M059J (cell line): ENCODE data around the gene CDHR1. TPM values are rescaled to one million over a fixed set of nuclear protein-coding genes. Genes with fewer than 3 reads are reported as not detected.

Experiments used
- DNase-seq: peaks from one replicate; pipeline ENCODE4 v3.0.0-alpha.2; 2012; ENCODE audit warnings: low read depth
- total RNA-seq: library from RNA; depleted of rRNA; stranded (reverse); fragments of >200 nt; shearing (Covaris generic); gene quantifications from 2 replicates; pipeline ENCODE4 v1.2.3, GENCODE V29; 2014

CDHR1 gene
- total RNA-seq, 1 experiment from 2014 or later = not detected

DNA sequence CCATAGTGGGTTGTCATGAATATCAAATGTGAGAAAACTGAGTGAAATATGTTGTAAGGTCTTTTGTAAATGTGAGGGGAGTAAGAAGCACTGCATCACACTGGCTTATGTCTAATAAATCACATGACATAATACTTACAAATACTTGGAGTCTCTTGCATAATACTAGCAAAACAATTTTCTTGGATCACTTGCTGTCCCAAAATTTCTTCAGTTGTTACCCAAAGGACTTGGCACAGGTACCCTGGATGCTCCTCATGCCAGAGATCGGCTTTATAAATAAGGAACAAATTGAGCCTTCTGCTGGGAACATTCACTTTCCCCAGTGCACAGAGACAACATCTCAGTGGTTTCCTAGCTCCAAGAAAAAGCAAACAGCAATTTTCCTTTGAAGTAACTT is 36.0 kb downstream of the CDHR1 start:
- no peak for DNase-seq

DNA sequence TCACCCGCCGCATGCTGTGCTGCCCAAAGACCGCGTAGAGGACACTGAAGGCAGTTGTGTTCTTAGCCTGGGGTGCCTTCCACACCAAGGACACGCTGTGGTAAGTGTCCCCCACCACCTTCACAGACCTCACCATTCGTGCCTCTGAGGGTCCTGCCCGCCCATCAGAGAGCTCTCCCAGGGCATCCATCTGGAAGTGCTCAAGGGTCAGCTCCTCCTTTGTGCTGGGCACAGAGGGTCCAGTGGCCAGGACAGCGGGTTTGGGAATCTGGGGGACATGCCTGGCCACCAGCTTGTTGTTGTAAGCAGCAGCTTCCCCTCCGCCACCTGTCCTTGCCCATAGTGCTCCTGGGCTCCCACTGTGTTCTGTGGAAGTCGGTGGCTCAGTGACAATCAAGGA is 38.0 kb downstream of the CDHR1 start:
- DNase-seq = no peak

DNA sequence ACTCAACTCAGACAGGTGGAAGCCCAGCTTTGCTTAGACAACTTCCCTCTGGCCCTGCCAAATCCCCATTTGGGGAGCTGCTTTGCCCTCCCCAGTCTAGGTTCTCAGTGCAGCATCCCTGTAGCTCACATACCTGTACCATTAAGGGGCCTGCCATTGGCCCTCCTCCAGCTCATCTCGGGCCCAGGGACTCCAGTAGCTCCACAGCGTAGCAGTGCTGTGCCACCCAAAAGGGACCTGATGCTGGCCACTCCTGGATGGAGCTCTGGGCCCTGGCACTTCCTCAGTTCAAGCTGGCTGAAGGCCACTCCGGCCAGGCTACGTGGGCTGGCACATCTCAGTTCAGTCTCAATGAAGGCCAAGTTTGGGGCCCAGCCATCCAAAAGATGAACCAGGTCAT is 39.6 kb downstream of the CDHR1 start:
- no peak for DNase-seq

DNA sequence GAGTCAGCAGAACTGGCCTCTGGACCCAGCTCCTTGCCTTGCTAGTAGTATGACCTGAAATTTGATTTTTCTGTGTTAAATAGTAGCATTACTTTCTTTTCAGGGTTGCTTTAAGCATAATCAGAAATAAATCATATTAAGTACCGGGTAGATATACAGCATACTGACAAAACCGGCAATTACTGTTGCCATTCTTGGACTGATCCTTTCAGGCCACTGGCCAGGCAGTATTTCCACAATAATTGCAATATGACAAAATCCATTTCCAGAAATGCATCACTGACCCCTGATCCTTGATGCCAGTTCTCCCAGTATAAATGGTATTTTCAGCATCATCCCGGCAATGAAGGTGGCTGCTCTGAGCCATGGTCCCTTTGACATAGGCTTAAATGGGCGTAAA is 40.1 kb downstream of the CDHR1 start:
- no peak for DNase-seq

DNA sequence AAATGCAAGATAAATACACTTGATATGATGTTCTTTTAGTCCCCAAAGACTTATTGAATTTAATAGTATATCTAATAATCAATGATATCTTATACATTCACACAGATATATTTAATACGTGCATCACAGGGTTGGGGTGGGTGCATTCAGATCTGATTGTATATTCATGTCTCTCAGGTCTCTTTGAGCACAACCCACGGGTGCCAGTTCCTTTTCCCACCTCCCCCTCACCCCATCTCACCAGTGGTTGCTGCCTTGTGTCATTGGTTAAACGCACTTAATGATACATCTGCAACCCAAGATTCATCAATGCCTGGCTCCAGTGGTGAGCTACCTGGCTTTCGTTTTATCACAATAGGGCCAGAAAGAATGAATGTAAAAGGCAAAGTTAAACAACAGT is 40.8 kb downstream of the CDHR1 start:
- DNase-seq = no peak

DNA sequence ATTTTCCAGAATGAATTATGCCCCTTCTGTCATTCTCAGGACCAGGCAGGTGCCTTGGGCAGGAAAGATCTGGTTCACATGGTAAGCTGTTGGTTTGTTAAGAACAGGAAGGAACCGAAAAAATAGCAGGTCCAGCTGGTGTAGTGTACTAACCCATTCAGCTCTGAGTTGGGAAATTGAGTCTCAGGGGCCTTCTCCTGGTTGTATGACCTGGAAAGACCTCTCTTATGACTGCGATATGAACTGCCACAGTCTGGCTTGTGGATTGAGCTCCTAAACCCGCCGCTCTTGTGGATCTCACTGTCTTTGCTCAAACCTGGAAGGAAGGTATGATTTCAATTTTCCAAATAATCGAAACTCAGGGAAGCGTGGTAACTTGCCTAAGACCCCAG is 42.5 kb downstream of the CDHR1 start:
- no peak for DNase-seq

DNA sequence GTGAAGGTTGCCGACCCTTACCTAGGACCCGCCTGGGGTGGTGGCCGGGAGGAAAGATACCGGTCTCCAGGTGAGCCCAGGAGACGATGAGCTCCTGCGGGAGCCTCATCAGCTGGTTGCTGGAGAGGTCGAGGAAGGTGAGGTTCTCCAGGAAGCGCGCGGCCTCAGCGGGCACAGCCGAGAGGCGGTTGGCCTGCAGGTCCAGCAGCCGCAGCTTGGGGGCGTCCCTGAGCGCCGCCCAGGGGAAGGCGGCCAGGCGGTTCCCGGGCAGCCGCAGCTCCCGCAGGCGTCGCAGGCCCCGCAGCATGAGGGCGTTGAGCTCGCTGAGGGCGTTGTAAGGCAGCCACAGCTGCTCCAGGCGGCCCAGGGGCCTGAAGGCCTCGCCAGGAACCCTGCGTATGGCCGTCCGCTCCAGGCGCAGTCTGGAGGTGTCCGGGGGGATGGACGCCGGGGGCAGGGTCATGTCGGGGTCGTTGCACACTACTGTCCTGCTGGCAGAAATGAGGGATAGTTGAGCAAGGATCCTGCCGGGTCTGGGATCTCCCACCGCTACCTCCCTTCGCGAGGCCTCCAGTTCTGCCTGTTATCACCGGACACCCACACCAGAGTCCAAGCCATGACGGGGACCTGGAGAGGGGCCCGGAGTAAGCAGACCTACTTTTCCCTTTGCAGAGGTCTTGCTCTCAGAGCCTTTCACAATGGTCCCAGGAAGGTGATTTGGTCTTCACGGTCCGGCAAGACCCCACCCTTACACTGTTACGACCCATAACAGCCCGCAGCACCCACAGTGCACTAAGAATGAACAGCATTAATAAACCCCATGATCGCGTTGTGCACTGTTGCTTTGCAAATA is 43.1 kb downstream of the CDHR1 start:
- DNase-seq = no peak

DNA sequence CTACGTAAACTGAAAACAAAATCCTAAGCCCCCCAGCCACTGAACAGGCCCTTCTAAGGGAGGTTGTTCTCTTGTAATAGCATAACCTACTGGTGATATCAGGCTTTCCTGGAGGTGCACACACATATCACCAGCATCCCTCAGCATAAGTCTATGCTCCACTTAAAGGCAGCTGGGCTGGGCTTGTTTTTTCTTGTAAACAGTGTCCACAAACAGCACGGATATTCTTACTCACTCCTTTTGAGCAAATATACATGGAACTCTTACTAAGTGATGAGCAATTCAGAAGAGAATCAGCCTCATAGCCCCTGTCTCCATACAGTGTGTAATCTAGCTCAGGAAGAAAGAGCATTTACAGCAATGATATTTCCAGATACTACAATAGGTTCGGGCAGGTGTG is 44.6 kb downstream of the CDHR1 start:
- no peak for DNase-seq

DNA sequence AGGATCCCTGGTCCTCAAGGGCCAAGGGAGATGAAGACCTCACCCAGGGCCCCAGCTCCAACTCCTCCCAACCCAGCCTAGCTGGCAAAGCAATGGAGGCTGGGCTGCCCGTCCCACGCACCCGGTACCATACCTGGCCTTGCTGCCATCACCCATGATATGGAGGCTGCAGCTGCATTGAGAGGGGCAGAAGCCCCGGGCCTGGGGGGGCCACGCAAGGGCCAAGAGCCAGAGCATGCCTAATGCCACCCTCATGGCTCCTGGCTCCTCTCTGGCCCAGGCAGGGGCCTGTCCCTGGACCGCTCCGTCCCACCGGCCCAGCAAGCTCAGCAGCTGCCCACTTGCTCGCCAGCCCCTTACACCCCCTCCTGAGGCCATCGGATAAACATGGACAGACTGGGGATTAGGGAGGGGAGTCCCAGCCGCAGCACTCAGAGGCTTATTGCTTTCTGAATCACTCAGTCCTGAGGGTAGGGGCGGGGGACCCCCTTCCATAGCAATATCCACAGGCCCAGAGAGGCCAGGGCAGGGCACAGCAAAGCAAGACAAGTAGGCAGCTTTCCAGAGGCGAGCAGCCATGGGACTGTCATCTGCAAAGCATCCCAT is 47.0 kb downstream of the CDHR1 start, which contains the start of gene LRIT1:
LRIT1 (minus strand) TSS at position 362 of the 606 bp plus-strand sequence; CDS start at position 255, 107 bp downstream.
- no peak for DNase-seq

DNA sequence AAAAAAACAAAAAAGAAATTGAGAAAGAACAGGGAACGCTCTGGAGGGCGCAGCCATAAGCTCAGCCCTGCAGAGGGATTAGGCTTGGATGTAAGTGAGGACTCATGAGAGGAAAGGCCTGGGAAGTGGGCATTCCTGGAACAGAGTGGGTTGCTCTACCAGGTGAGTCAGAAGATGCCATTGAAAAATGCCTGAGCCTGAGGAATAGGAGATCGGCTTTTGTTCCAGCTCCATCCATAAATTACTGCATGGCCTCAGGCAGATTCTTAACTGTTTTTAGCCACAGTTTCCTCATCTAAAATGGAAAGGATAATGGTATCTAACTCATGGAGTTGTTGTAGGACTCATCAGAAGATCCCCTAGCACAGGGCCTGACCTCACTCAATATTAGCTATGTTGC is 49.4 kb downstream of the CDHR1 start:
- no peak for DNase-seq

DNA sequence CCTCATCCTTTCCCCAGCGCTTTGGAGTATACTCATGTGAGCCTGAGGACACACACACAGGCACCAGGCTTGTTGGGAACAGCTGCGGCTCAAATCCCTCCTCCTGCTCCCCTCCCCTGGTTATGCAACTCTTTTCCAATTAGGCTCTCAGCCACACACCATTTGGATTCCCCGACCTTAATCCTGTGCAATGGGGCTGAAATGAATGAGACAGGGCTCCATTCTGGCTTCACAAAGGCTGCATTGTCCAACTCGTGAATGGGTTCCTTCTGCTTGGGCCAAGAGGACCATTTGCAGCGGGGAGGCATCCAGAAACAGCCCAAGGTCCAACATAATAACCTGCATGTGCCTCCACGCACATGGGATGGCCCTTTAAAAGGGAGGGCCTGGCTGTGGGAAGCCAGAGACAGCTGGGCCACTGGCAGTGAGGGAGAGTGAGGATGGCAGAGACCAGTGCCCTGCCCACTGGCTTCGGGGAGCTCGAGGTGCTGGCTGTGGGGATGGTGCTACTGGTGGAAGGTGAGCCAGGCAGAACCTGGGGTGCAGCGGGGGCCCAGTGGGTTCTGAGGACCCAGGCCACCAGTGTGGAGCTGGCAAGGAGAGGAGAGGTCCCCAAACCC is 50.4 kb downstream of the CDHR1 start, which contains the start of gene RGR:
RGR (plus strand) TSS at position 403 of the 620 bp plus-strand sequence; CDS start at position 441, 38 bp downstream.
- no peak for DNase-seq

DNA sequence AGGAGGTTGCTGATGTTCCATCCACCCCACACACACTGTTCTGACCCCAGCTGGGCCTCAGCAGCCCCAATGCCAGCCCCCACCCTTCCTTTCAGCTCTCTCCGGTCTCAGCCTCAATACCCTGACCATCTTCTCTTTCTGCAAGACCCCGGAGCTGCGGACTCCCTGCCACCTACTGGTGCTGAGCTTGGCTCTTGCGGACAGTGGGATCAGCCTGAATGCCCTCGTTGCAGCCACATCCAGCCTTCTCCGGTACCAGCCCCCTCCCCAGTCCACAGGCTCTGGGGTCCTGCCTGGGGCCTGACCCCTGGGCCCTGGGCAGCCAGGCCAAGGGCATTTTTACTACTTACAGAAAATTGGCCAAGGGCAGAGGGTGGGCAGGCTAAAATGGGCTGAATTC is 53.2 kb downstream of the CDHR1 start:
- no peak for DNase-seq

DNA sequence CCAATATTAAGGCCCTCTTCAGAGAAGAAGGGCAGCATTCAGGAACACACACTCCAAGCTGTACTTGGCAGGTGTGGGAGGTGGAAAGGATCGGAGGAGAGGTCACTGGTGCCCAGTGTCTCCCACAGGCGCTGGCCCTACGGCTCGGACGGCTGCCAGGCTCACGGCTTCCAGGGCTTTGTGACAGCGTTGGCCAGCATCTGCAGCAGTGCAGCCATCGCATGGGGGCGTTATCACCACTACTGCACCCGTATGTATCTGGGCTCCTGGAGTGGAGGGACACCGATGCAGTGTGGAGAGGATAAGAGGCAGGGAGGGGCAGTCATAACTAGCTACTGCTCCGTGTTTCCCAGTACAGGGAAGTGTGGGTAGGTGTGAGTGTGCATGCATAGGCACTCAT is 54.5 kb downstream of the CDHR1 start:
- DNase-seq = no peak

DNA sequence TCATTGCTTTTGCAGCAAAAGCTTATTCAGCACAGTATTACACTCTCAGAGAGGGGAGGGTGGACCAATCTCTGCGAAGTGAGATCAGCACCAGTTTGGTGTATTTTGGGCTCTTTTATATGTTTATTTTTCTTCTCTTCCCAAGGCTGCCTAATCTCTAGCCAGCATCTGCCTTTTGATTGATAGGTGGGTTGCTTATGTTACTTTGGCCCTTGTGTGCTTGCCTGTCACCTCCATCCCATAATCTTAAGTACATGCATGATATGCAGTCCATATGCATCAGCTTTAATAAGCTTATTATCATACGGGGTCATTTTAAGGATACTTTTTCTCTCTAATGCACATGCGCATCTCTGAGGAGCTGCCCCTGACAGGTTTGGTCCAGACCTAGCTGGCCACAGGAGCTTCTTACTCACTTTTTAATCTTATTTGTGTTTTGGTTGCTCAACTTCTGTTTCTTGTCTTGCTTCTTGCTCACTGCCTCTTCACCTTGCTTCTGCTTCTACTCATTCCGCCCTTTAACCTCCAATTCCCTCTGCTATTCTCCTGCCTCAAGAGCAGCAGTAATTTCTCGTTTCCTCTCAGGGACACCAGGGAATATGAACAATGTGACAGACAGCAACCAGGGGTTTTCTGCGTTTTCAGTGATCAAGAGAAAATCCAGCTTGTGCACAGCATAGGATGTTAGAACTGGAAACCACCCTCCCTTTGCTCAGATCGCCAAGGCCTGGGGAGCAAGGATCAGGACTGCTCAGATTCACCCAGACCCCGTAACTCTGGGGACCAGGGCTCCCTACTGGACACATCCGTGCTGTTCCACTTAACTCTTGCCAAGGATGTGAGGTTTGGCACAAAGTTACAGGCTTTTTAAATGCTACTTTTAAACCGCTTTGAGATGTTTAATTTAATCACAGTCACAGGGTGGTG is 60.5 kb downstream of the CDHR1 start:
- DNase-seq = no peak

DNA sequence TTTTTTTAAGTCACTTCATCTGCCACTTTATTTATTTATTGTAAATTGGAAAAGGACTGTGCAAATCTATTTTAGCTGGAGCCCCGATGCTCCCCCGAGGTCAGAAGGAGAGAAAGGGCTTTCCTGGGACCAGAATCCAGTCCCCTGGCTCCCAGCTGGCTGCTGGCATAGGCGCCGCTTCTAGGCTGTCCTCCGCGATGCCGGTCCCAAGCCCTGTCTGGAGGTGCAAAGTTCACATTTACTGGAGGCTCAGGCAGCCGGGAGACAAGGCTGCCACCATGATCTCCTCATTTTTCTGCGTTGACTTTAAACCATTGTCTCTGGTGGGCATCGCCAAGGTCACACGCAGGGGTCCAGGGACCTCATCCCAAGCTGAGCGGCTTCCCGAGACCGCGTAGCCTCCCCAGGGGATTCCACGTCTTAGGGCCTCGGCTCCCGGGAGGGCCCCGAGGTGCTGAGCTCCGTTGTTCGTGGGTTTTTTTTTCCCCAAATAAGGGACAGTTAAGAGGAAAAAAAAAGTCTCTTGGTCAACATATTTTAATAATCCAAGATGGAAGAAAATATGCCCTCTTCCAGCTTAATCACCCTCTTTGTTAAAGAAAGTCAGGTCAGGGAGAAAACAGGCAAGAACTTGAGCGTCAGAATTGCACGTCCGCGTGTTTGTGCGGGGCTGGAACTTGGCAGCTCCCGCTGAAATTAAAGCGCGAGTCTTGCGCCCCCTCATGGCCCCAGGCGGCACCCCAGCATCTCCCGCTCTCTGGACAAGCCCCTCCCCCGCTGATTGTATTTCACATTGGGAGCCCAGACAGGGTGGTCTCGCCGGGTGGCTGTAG is 62.4 kb downstream of the CDHR1 start:
- peak; percentile 49 for DNase-seq

DNA sequence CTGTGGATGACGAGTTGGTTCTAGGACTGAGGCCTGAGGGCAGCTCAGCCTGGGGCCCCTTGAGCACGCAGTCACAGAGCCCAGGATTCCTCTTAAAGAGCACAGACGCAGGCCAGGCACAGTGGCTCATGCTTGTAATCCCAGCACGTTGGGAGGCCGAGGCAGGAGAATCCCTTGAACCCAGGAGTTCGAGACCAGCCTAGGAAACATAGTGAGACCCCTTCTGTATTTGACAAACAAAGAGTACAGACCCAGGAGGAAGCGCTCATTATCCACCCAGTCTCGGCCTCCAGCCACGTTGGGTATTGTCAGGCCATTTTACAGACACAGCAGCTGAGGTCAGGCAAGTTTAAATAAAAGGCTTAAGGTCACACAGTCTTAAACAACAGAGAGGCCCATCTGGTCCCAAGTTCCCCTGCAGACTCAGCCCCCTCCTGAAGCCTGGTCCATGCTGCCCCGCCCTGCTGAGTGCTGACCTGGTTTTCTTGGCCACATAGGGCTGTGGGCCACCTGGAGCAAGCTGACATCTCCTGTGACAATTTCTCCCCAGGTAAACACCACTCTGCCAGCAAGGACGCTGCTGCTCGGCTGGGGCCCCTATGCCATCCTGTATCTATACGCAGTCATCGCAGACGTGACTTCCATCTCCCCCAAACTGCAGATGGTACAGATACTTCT is 63.1 kb downstream of the CDHR1 start:
- DNase-seq = no peak

DNA sequence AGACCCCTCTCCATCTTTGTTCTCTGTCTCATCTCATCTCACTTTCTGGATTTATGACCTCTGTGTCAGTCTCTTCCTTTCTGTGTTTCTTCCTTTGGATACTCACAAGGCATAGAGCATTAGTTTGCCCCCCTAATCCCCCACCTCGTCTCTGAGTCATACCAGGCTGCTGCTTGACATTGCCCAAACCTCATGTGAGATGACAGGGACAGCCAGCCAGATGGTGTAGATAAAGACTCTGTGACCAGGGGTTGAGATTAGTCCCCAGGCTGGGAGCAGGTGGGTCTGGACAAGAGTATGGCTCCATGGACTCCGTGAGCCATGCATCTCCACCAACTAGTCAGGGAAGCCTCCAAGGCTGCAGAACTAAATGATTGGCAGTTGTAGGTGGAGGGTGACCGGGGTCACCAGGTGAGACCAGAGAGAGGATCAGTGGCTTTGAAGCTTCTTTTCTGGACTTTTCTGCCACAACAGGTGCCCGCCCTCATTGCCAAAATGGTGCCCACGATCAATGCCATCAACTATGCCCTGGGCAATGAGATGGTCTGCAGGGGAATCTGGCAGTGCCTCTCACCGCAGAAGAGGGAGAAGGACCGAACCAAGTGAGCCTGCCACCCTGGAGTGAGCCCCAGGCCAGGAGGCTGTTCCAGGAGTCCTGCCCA is 63.8 kb downstream of the CDHR1 start:
- no peak for DNase-seq

DNA sequence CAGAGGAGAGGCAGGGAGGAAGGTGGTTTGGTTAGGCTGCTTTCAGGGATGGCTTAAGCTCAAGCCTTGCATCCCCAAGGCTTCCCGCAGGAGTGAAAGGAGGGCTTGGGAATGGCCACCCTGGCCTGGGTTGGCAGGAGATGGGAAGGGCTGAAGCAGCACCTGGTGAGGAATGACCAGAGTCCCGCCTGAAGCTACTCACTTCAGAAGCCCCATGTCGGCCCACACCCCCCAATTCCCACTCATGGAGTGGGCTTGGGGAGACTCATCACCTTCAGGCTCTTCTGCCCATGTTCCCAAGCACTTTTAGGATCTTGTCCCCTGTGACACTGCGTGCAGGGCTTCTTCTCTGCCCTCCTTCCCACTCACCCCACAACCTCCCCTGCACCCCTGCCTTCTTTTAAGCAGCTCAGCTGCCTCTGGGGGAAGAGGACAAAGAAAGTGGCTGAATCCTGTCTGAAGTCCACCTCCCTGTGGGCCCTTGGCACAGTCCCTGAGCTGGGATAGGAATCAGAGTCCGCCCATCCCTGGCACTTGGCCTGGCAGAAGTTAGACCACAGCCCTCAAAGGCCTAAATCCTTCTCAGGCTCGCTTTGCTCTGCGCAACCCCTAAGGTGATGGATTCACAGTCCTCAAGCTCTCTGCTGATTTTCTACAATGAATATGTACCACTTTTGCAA is 67.0 kb downstream of the CDHR1 start:
- DNase-seq = no peak
